GM19328 (cell line): ENCODE data around the gene ZNF440.

ENCODE experiments used
- ATAC-seq: cut with Tn5 transposase; IDR thresholded peaks from one replicate; pipeline ENCODE4 v1.9.1; 2021; ENCODE audit warnings: mild to moderate bottlenecking, moderate library complexity; ENCODE audit not compliant: unreplicated experiment

Gene ZNF440

DNA sequence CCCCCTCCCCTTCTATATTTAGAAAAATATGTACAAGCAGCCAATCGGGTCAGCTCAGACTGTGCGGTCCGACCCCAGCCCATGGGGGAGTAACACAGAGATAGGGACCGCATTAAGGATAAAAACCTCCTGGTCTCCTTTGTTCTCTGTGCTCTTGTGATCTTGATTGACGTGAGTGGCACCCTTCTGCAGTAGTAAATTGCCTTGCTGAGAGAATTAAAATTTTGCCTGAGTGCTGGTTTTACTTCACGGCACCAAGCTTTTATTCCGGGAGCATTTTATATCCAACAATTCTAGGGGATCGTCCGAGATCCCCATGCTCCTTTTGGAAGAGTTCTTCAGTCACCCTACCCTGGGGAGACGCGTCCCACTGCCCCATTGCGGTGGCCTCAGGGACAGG lies 66.5 kb downstream of the ZNF440 start:
- no peak for ATAC-seq

GRCh38 chr19:11881151-11881800 lies 67.2 kb downstream of the ZNF440 start:
- ATAC-seq = no peak

- no peak for ATAC-seq
Observed at GRCh38 chr19:11882606-11883005, 68.5 kb downstream of the ZNF440 start.
